G401 (cell line): Measurements from ENCODE around the gene PEX13. TPM values are rescaled to one million over a fixed set of nuclear protein-coding genes. Genes with fewer than 3 reads are reported as not detected.

Experiments
- DNase-seq: peaks from one replicate; pipeline ENCODE4 v3.0.0-alpha.2; 2015; ENCODE audit warnings: low spot score
- in situ Hi-C: cut with HindIII; loops from 2 replicates; pipeline ENCODE4 v1.10.0; 2016; ENCODE audit warnings: low sequenced_read_pairs, mixed read lengths
- total RNA-seq: library from RNA; depleted of rRNA; stranded (reverse); fragments of >200 nt; shearing (Covaris generic); gene quantifications from 2 replicates; pipeline ENCODE4 v1.2.3, GENCODE V29; 2014; rRNA removed

PEX13 gene
- total RNA-seq, 1 experiment from 2014 or later = 62.1 TPM

DNA sequence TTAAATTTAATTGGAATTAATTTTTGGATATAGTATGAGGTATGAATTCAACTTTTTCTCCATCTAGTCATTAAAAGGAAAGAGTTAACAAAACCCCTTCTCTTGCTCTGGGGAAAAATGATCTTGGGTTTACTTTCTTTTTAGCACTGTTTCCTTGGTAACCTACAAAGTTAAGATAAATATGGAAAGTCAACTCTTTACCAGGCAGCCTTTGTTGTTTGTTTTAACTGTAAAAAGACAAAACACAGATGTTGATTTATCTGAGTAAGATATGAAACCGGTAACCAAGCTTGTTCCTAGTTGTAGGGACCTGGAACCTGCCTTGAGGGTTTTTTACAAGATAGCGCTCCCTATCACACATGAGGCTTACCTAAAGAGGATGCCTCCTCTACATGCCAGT, 38.0 kb downstream of the PEX13 start:
- no peak for DNase-seq
- in situ Hi-C loops = no loop called here

DNA sequence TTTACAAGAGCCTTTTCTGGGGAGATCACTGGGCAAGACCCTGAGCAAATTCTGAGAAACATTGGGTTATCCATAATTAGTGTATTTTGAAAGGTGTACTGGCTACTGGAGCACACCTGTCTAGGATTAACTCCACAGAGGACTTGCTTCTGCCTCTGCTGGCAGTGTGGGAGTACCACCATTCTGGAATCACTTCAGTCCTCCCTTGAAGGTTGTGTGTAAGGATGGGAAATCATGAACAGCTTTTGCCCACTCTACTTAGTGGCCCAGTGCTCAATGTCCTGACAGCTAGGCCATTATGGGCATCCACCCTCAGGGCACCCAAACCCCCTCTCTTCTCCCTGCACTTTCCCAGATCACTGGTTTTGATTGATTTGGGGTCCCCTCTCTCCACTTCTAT, 40.0 kb downstream of the PEX13 start:
- in situ Hi-C loops = no loop called here
- DNase-seq = no peak

DNA sequence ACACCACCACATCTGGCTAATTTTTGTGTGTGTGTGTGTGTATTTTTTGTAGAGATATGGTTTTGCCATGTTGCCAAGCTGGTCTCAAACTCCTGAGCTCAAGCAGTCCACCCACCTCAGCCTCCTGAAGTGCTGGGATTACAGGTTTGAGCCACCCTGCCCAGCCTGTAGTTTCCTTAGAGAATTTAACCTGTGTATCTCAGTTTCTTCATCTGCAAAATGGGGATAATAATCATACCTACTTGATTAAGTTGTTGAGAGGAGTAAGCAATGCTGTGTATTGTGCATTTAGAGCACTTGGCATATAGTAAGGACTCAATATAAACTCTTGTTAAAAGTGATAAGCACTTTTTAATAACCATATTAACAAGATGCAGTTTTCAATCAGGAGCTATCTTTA, 41.9 kb downstream of the PEX13 start:
- DNase-seq = no peak
- in situ Hi-C loops = no loop called here

DNA sequence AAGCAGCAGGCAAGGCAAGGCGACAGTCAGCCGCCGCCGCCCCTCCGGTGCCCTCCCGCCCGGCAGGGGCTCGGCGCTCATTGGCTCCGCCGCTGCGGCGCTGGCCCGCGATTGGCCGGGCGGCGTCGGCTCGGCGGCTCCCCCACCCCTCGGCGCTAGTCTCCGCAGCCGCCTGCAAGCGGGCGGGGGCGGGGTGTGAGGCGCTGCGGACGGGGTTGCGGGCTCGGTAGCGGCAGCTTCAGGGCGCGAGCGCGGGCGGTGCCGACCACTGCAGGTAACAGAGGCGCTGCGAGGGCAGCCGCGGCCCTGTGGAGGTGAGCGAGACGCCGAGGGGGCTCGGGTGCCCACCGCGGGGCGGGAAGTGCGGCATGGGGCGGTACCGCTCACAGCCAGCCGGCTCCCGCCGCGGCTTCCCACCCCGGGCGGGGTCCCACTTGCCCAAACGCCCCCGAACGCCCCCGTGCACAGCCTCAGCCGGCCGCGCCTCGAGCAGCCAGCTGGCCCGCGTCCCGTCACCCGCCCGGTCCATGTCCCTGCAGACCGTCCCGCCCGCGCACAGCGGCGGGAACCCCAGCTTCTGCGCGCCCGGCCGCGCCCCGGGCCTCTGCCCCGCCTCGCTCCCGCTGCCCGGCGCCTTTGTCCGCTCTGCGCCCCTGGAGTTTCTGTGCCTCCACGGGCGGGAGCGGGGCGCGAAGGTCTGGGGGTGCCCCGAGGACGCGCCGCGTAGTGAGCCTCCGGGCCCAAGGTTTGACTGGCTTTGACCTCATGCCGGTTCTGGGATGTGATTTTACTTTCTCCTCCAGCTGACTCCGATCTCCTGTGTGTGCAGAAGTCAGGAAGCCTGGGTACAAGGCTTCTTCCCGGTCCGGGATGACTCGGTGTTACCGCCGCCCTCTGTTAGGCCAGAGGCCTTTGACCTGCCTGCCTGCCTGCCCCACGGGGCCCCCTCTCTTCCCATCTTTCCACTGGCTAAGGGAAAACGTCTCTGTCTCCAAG, 48.5 kb downstream of the PEX13 start, which contains the start of gene SANBR:
Gene SANBR (plus strand): TSS at position 158 of the 996 bp plus-strand sequence. CDS start 4,480 bp downstream, outside the sequence.
- in situ Hi-C loops = no loop called here
- peak; percentile 98 for DNase-seq

DNA sequence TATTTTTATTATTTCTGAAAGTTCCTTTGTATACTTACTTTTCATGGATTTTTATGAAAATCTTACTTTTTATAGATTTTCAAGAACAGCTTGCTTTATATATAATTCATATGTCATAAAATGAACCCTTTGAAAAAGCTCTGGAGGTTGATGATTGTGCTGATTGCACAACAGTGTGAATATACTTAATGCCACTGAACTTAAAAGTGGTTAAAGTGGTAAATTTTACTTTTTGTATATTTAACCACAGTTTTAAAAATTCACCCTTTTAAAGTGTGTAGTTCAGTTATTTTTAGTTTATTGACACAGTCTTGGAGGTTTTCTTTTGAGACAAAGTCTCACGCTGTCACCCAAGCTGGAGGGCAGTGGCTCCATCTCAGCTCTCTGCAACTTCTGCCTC, 56.6 kb downstream of the PEX13 start:
- DNase-seq = no peak
- in situ Hi-C loops = no loop called here

GRCh38 chr2:61085883-61086282, 68.4 kb downstream of the PEX13 start:
- in situ Hi-C loops = no loop called here

GRCh38 chr2:61089797-61090196, 72.3 kb downstream of the PEX13 start:
- no peak for DNase-seq
- in situ Hi-C loops = no loop called here

More at GRCh38 chr2:61085883-61086282, 68.4 kb downstream of the PEX13 start:
- no peak for DNase-seq

DNA sequence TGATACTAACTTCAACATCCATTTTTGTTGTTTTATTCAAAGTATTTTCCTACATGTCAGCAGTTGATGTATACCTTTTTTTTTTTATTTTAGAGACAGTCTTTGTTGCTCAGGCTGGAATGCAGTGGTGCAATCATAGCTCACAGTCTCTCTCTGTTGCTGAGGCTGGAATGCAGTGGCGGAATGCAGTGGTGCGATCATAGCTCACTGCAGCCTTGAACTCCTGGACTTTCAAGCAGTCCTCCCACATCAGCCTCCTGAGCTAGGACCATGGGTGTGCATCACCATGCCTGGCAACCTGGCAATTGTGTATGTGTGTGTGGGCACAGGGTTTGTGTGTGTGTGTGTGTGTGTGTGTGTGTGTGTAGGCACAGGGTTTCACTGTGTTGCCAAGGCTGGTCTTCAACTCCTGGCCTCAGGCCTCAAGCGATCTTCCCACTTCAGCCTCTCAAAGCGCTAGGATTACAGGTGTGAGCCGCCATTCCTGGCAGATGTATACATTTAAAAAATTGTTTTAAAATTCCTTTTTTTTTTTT, 72.9 kb downstream of the PEX13 start:
- DNase-seq = no peak
- in situ Hi-C loops = no loop called here

- in situ Hi-C loops = no loop called here
- DNase-seq = no peak
Observed at GRCh38 chr2:61091485-61091884, 74.0 kb downstream of the PEX13 start.

- in situ Hi-C loops = no loop called here
- DNase-seq = no peak
Observed at GRCh38 chr2:61096438-61096837, 78.9 kb downstream of the PEX13 start.

DNA sequence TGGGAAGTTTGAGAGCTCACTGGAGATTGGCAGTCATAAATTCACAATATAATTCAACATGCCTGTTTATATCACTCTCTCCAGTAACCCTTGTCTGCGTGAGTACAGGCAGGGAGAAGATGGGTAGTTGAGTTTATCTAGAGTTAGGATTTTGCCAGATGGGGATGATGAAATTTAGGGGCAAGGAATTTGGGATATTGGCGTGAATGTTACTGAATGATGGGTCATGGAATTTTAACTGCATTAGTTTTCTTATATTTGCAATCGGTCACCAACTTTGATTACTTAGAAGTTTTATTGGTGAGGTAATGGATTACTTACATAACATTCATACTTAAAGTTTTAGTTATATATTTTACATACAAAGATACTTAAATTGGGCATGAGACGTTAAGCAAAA, 83.3 kb downstream of the PEX13 start:
- in situ Hi-C loops = no loop called here
- DNase-seq = no peak

Other genes with a start within 250 kb of the PEX13 start
- 3.2 and 4.1 TPM in 2 replicates for gene REL, start 136.1 kb upstream of the PEX13 start, total RNA-seq
- 7.1 and 8.2 TPM in 2 replicates for gene PUS10, start 535 bp downstream of the PEX13 start, total RNA-seq
- 11.9 and 17.2 TPM in 2 replicates for gene SANBR, start 48.2 kb downstream of the PEX13 start, total RNA-seq
- gene C2orf74, start 144.5 kb downstream of the PEX13 start, total RNA-seq = 1.2 TPM in 1 of 2 replicates, not detected in the other